HEK293 (cell line): ENCODE measurements around the gene VPS26C.

Experiments
- BCL6B ChIP-seq: fragments of 450-650 bp; formaldehyde crosslinking; IDR thresholded peaks from 2 replicates; pipeline ENCODE4 v1.5.1; 2017; ENCODE audit warnings: missing biosample characterization, missing genetic modification characterization
- FEZF1 ChIP-seq: fragments of 450-650 bp; formaldehyde crosslinking; IDR thresholded peaks from 2 replicates; pipeline ENCODE4 v1.5.1; 2016; ENCODE audit warnings: missing biosample characterization, missing genetic modification characterization
- GLI2 ChIP-seq: fragments of 450-650 bp; formaldehyde crosslinking; IDR thresholded peaks from 2 replicates; pipeline ENCODE4; 2017; ENCODE audit warnings: missing biosample characterization, missing genetic modification characterization, low read depth, borderline replicate concordance
- GLIS1 ChIP-seq: fragments of 450-650 bp; formaldehyde crosslinking; IDR thresholded peaks from 2 replicates; pipeline ENCODE4 v1.5.1; 2016; ENCODE audit warnings: missing biosample characterization, missing genetic modification characterization
- KLF17 ChIP-seq: fragments of 450-650 bp; formaldehyde crosslinking; IDR thresholded peaks from 2 replicates; pipeline ENCODE4 v1.5.1; 2016; ENCODE audit warnings: missing biosample characterization, missing genetic modification characterization
- KLF7 ChIP-seq: fragments of 450-650 bp; formaldehyde crosslinking; IDR thresholded peaks from 2 replicates; pipeline ENCODE4 v1.5.1; 2016; ENCODE audit warnings: missing biosample characterization, missing genetic modification characterization, borderline replicate concordance
- OVOL3 ChIP-seq: fragments of 450-650 bp; formaldehyde crosslinking; IDR thresholded peaks from 2 replicates; pipeline ENCODE4 v1.5.1; 2016; ENCODE audit warnings: missing biosample characterization, missing genetic modification characterization
- PRDM1 ChIP-seq: fragments of 450-650 bp; formaldehyde crosslinking; IDR thresholded peaks from 2 replicates; pipeline ENCODE4; 2016; ENCODE audit warnings: missing biosample characterization, missing genetic modification characterization
- TRIM28 ChIP-seq: IDR thresholded peaks from 2 replicates; pipeline ENCODE4 v1.6.1; 2011; ENCODE audit warnings: low read length, control low read depth, borderline replicate concordance
- YY1 ChIP-seq: fragments of 450-650 bp; formaldehyde crosslinking; IDR thresholded peaks from 2 replicates; pipeline ENCODE4 v1.5.1; 2018; ENCODE audit warnings: missing biosample characterization, missing genetic modification characterization
- ZBTB48 ChIP-seq: fragments of 450-650 bp; formaldehyde crosslinking; IDR thresholded peaks from 2 replicates; pipeline ENCODE4 v1.5.1; 2016; ENCODE audit warnings: missing biosample characterization, missing genetic modification characterization
- ZNF114 ChIP-seq: fragments of 450-650 bp; formaldehyde crosslinking; IDR thresholded peaks from 2 replicates; pipeline ENCODE4 v1.5.0; 2017; ENCODE audit warnings: missing biosample characterization, missing genetic modification characterization
- ZNF138 ChIP-seq: fragments of 450-650 bp; formaldehyde crosslinking; IDR thresholded peaks from 2 replicates; pipeline ENCODE4 v1.5.1; 2016; ENCODE audit warnings: missing biosample characterization, missing genetic modification characterization, borderline replicate concordance
- ZNF155 ChIP-seq: fragments of 450-650 bp; formaldehyde crosslinking; IDR thresholded peaks from 2 replicates; pipeline ENCODE4 v1.5.1; 2016; ENCODE audit warnings: missing biosample characterization, missing genetic modification characterization
- ZNF19 ChIP-seq: fragments of 450-650 bp; formaldehyde crosslinking; IDR thresholded peaks from 2 replicates; pipeline ENCODE4; 2016; ENCODE audit warnings: missing biosample characterization, missing genetic modification characterization, low read depth
- ZNF239 ChIP-seq: fragments of 450-650 bp; formaldehyde crosslinking; IDR thresholded peaks from 2 replicates; pipeline ENCODE4 v1.5.1; 2016; ENCODE audit warnings: missing biosample characterization, missing genetic modification characterization
- ZNF280C ChIP-seq: fragments of 450-650 bp; formaldehyde crosslinking; IDR thresholded peaks from 2 replicates; pipeline ENCODE4 v1.5.1; 2016; ENCODE audit warnings: missing biosample characterization, missing genetic modification characterization
- ZNF354C ChIP-seq: fragments of 450-650 bp; formaldehyde crosslinking; IDR thresholded peaks from 2 replicates; pipeline ENCODE4 v1.5.1; 2016; ENCODE audit warnings: missing biosample characterization, missing genetic modification characterization, low read depth, borderline replicate concordance
- ZNF37A ChIP-seq: fragments of 450-650 bp; IDR thresholded peaks from 2 replicates; pipeline ENCODE4 v1.5.1; 2018; ENCODE audit warnings: missing biosample characterization, missing genetic modification characterization
- ZNF423 ChIP-seq: fragments of 450-650 bp; formaldehyde crosslinking; IDR thresholded peaks from 2 replicates; pipeline ENCODE4 v1.5.1; 2016; ENCODE audit warnings: missing biosample characterization, missing genetic modification characterization
- ZNF514 ChIP-seq: fragments of 450-650 bp; formaldehyde crosslinking; IDR thresholded peaks from 2 replicates; pipeline ENCODE4 v1.5.1; 2016; ENCODE audit warnings: missing biosample characterization, missing genetic modification characterization
- ZNF518A ChIP-seq: fragments of 450-650 bp; formaldehyde crosslinking; conservative IDR thresholded peaks from 2 replicates; pipeline ENCODE4 v1.5.1; 2016; ENCODE audit warnings: low read depth, missing biosample characterization, missing genetic modification characterization
- ZNF521 ChIP-seq: fragments of 450-650 bp; formaldehyde crosslinking; IDR thresholded peaks from 2 replicates; pipeline ENCODE4 v1.5.1; 2017; ENCODE audit warnings: missing biosample characterization, mild to moderate bottlenecking, missing genetic modification characterization
- ZNF660 ChIP-seq: fragments of 450-650 bp; IDR thresholded peaks from 2 replicates; pipeline ENCODE4 v1.5.1; 2018; ENCODE audit warnings: missing biosample characterization, mild to moderate bottlenecking, missing genetic modification characterization
- ZNF677 ChIP-seq: fragments of 450-650 bp; IDR thresholded peaks from 2 replicates; pipeline ENCODE4 v1.5.0; 2018; ENCODE audit warnings: missing biosample characterization, mild to moderate bottlenecking, missing genetic modification characterization, moderate library complexity
- ZNF747 ChIP-seq: fragments of 450-650 bp; formaldehyde crosslinking; IDR thresholded peaks from 2 replicates; pipeline ENCODE4 v1.5.1; 2016; ENCODE audit warnings: missing biosample characterization, missing genetic modification characterization
- ZSCAN23 ChIP-seq: fragments of 450-650 bp; formaldehyde crosslinking; IDR thresholded peaks from 2 replicates; pipeline ENCODE4 v1.5.1; 2016; ENCODE audit warnings: missing biosample characterization, missing genetic modification characterization
- ZSCAN30 ChIP-seq: fragments of 450-650 bp; IDR thresholded peaks from 2 replicates; pipeline ENCODE4 v1.5.1; 2018; ENCODE audit warnings: missing biosample characterization, mild to moderate bottlenecking, missing genetic modification characterization, moderate library complexity
- ZSCAN5A ChIP-seq: fragments of 450-650 bp; formaldehyde crosslinking; IDR thresholded peaks from 2 replicates; pipeline ENCODE4 v1.5.1; 2016; ENCODE audit warnings: missing biosample characterization, missing genetic modification characterization

VPS26C gene

GRCh38 chr21:37267269-37268185, at the start of gene VPS26C (continued):
- peak; percentile 86; the same call in 1 of the 2 replicates for TF ChIP-seq ZNF423 (tag by site-specific recombination)
- no peak for TF ChIP-seq ZNF155 (tag by site-specific recombination)
- TF ChIP-seq ZNF138 (tag by site-specific recombination), result no peak
- peak; percentile 97 for TF ChIP-seq ZBTB48
- peak; percentile 97 for TF ChIP-seq ZNF518A (tag by site-specific recombination)
- no peak for TF ChIP-seq FEZF1 (tag by site-specific recombination)
- no peak for TF ChIP-seq ZNF19
- no peak for TF ChIP-seq ZNF280C
- TF ChIP-seq ZSCAN23 (tag by site-specific recombination), result 0 out of 2 replicates have a peak, but pooled peaks have one; percentile 64
- TF ChIP-seq OVOL3, result 0 out of 2 replicates have a peak, but pooled peaks have one; percentile 21
- TF ChIP-seq KLF7, result peak; percentile 61; the same call in 1 of the 2 replicates
- no peak for TF ChIP-seq PRDM1
- no peak for TF ChIP-seq ZNF114 (tag by site-specific recombination)
- no peak for TF ChIP-seq GLI2 (tag by site-specific recombination)
- TF ChIP-seq ZSCAN5A (tag by site-specific recombination), result peak; percentile 86
- no peak for TF ChIP-seq ZNF37A (tag by site-specific recombination)
- peak; percentile 72 for TF ChIP-seq YY1 (tag by site-specific recombination)
- no peak for TF ChIP-seq ZNF521 (tag by site-specific recombination)
- no peak for TF ChIP-seq ZNF514 (tag by site-specific recombination)
- no peak for TF ChIP-seq ZNF747 (tag by site-specific recombination)
- peak; percentile 18; the same call in 1 of the 2 replicates for TF ChIP-seq ZNF239
- no peak for TF ChIP-seq BCL6B (tag by site-specific recombination)
- peak; percentile 96 for TF ChIP-seq ZSCAN30 (tag by site-specific recombination)
- no peak for TF ChIP-seq ZNF354C
- TF ChIP-seq ZNF660 (tag by site-specific recombination), result peak; percentile 6; the same call in 1 of the 2 replicates
- TF ChIP-seq KLF17 (tag by site-specific recombination), result peak; percentile 77
- TF ChIP-seq GLIS1 (tag by site-specific recombination), result peak; percentile 84
- peak; percentile 82; the same call in 1 of the 2 replicates for TF ChIP-seq TRIM28
- no peak for TF ChIP-seq ZNF677 (tag by site-specific recombination)
